ENCODE results near the gene USP31. TPM values are rescaled to one million over a fixed set of nuclear protein-coding genes. Genes with fewer than 3 reads are reported as not detected.

The USP31 gene
- total and polyA plus RNA-seq, 9 donors: 3.7 to 6.2 (median 5.1) TPM

GRCh38 chr16:23055481-23055880 is 93.8 kb downstream of the USP31 start:
- H3K36me3 ChIP-seq (ENCODE audit: control insufficient read depth, insufficient read depth, low read length): no peaks in the 10 kb centered on the region
- DNase-seq: no peak
- WGBS (ENCODE audit: insufficient coverage): 86% methylated on average over 1 of the region's 3 CpGs

GRCh38 chr16:23052908-23053580 is 96.2 kb downstream of the USP31 start:
- H3K36me3 ChIP-seq (ENCODE audit: control insufficient read depth, insufficient read depth, low read length): no peaks in the 10 kb centered on the region
- no peaks in the 10 kb centered on the region for H3K9me3 ChIP-seq (replicated peaks; ENCODE audit: control insufficient read depth, low read depth, low read length)
- DNase-seq: no peak
- H3K27me3 ChIP-seq (ENCODE audit: control insufficient read depth, insufficient read depth, low read length): peaks cover 2% of the 10 kb centered on the region
- H3K4me3 ChIP-seq (ENCODE audit: low read length): no peak overlapping the region
- no CpG with 5 or more reads among the region's 4 CpGs for WGBS (ENCODE audit: insufficient coverage)
- no peak overlapping the region for H3K27ac ChIP-seq (ENCODE audit: low read length)
- no peaks in the 10 kb centered on the region for H3K4me1 ChIP-seq (ENCODE audit: control insufficient read depth, insufficient read depth, low read length)

More at GRCh38 chr16:23055481-23055880, 93.8 kb downstream of the USP31 start:
- Histone ChIP-seq H3K4me3 (ENCODE audit: low read length) (no peak overlapping the region), H3K9me3 (replicated peaks; ENCODE audit: control insufficient read depth, low read depth, low read length) (no peaks in the 10 kb centered on the region), H3K4me1 (ENCODE audit: control insufficient read depth, insufficient read depth, low read length) (no peaks in the 10 kb centered on the region), H3K27ac (ENCODE audit: low read length) (no peak overlapping the region), H3K27me3 (ENCODE audit: control insufficient read depth, insufficient read depth, low read length) (peaks cover 5% of the 10 kb centered on the region)

GRCh38 chr16:23052221-23052620 is 97.0 kb downstream of the USP31 start:
- H3K9me3 ChIP-seq (replicated peaks; ENCODE audit: control insufficient read depth, low read depth, low read length): no peaks in the 10 kb centered on the region
- H3K36me3 ChIP-seq (ENCODE audit: control insufficient read depth, insufficient read depth, low read length): no peaks in the 10 kb centered on the region
- DNase-seq: no peak
- H3K4me3 ChIP-seq (ENCODE audit: low read length): no peak overlapping the region
- H3K4me1 ChIP-seq (ENCODE audit: control insufficient read depth, insufficient read depth, low read length): no peaks in the 10 kb centered on the region
- WGBS (ENCODE audit: insufficient coverage): 81% methylated on average over 12 of the region's 13 CpGs
- H3K27me3 ChIP-seq (ENCODE audit: control insufficient read depth, insufficient read depth, low read length): peaks cover 2% of the 10 kb centered on the region
- H3K27ac ChIP-seq (ENCODE audit: low read length): no peak overlapping the region

- no peak overlapping the region for H3K4me3 ChIP-seq (ENCODE audit: low read length)
- no peaks in the 10 kb centered on the region for H3K4me1 ChIP-seq (ENCODE audit: control insufficient read depth, insufficient read depth, low read length)
- 92% methylated on average over 2 of the region's 8 CpGs for WGBS (ENCODE audit: insufficient coverage)
- H3K9me3 ChIP-seq (replicated peaks; ENCODE audit: control insufficient read depth, low read depth, low read length): no peaks in the 10 kb centered on the region
- H3K27ac ChIP-seq (ENCODE audit: low read length): no peak overlapping the region
- no peak for DNase-seq
- peaks cover 2% of the 10 kb centered on the region for H3K27me3 ChIP-seq (ENCODE audit: control insufficient read depth, insufficient read depth, low read length)
- no peaks in the 10 kb centered on the region for H3K36me3 ChIP-seq (ENCODE audit: control insufficient read depth, insufficient read depth, low read length)
Measured at GRCh38 chr16:23051587-23051986, 97.7 kb downstream of the USP31 start.

GRCh38 chr16:23048164-23048563 is 101.1 kb downstream of the USP31 start:
- 74% methylated on average over 5 of the region's 5 CpGs for WGBS (ENCODE audit: insufficient coverage)
- Histone ChIP-seq H3K36me3 (ENCODE audit: control insufficient read depth, insufficient read depth, low read length) (no peaks in the 10 kb centered on the region), H3K9me3 (replicated peaks; ENCODE audit: control insufficient read depth, low read depth, low read length) (peaks cover 2% of the 10 kb centered on the region), H3K4me1 (ENCODE audit: control insufficient read depth, insufficient read depth, low read length) (no peaks in the 10 kb centered on the region), H3K27me3 (ENCODE audit: control insufficient read depth, insufficient read depth, low read length) (peaks cover under 1% of the 10 kb centered on the region), H3K4me3 (ENCODE audit: low read length) (no peak overlapping the region), H3K27ac (ENCODE audit: low read length) (no peak overlapping the region)
- DNase-seq: no peak

GRCh38 chr16:23045025-23045424 is 104.2 kb downstream of the USP31 start:
- no peak for DNase-seq
- no CpG with 5 or more reads among the region's 1 CpG for WGBS (ENCODE audit: insufficient coverage)
- peaks cover 2% of the 10 kb centered on the region for H3K9me3 ChIP-seq (replicated peaks; ENCODE audit: control insufficient read depth, low read depth, low read length)
- no peak overlapping the region for H3K27ac ChIP-seq (ENCODE audit: low read length)
- H3K27me3 ChIP-seq (ENCODE audit: control insufficient read depth, insufficient read depth, low read length): no peaks in the 10 kb centered on the region
- H3K4me1 ChIP-seq (ENCODE audit: control insufficient read depth, insufficient read depth, low read length): no peaks in the 10 kb centered on the region
- no peak overlapping the region for H3K4me3 ChIP-seq (ENCODE audit: low read length)
- no peaks in the 10 kb centered on the region for H3K36me3 ChIP-seq (ENCODE audit: control insufficient read depth, insufficient read depth, low read length)

GRCh38 chr16:23040246-23040645 is 109.0 kb downstream of the USP31 start:
- Histone ChIP-seq H3K27me3 (ENCODE audit: control insufficient read depth, insufficient read depth, low read length) (no peaks in the 10 kb centered on the region), H3K4me3 (ENCODE audit: low read length) (no peak overlapping the region), H3K4me1 (ENCODE audit: control insufficient read depth, insufficient read depth, low read length) (no peaks in the 10 kb centered on the region), H3K27ac (ENCODE audit: low read length) (no peak overlapping the region), H3K9me3 (replicated peaks; ENCODE audit: control insufficient read depth, low read depth, low read length) (peaks cover 2% of the 10 kb centered on the region), H3K36me3 (ENCODE audit: control insufficient read depth, insufficient read depth, low read length) (no peaks in the 10 kb centered on the region)
- WGBS (ENCODE audit: insufficient coverage): 85% methylated on average over 2 of the region's 4 CpGs
- DNase-seq: no peak

GRCh38 chr16:23039118-23039517 is 110.1 kb downstream of the USP31 start:
- Histone ChIP-seq H3K4me1 (ENCODE audit: control insufficient read depth, insufficient read depth, low read length) (no peaks in the 10 kb centered on the region), H3K36me3 (ENCODE audit: control insufficient read depth, insufficient read depth, low read length) (no peaks in the 10 kb centered on the region), H3K27me3 (ENCODE audit: control insufficient read depth, insufficient read depth, low read length) (no peaks in the 10 kb centered on the region), H3K9me3 (replicated peaks; ENCODE audit: control insufficient read depth, low read depth, low read length) (no peaks in the 10 kb centered on the region), H3K27ac (ENCODE audit: low read length) (no peak overlapping the region), H3K4me3 (ENCODE audit: low read length) (no peak overlapping the region)
- DNase-seq: no peak
- 83% methylated on average over 1 of the region's 4 CpGs for WGBS (ENCODE audit: insufficient coverage)

GRCh38 chr16:23035240-23035639 is 114.0 kb downstream of the USP31 start:
- no peaks in the 10 kb centered on the region for H3K4me1 ChIP-seq (ENCODE audit: control insufficient read depth, insufficient read depth, low read length)
- no peaks in the 10 kb centered on the region for H3K36me3 ChIP-seq (ENCODE audit: control insufficient read depth, insufficient read depth, low read length)
- no peak overlapping the region for H3K27ac ChIP-seq (ENCODE audit: low read length)
- no peak for DNase-seq
- no CpG with 5 or more reads among the region's 1 CpG for WGBS (ENCODE audit: insufficient coverage)
- peaks cover 2% of the 10 kb centered on the region for H3K27me3 ChIP-seq (ENCODE audit: control insufficient read depth, insufficient read depth, low read length)
- no peak overlapping the region for H3K4me3 ChIP-seq (ENCODE audit: low read length)
- H3K9me3 ChIP-seq (replicated peaks; ENCODE audit: control insufficient read depth, low read depth, low read length): peaks cover 4% of the 10 kb centered on the region

- WGBS (ENCODE audit: insufficient coverage): 41% methylated on average over 3 of the region's 6 CpGs
Measured at GRCh38 chr16:23031508-23032098, 117.6 kb downstream of the USP31 start.

More at GRCh38 chr16:23031508-23032098, 117.6 kb downstream of the USP31 start:
- Histone ChIP-seq H3K27me3 (ENCODE audit: control insufficient read depth, insufficient read depth, low read length) (peaks cover 2% of the 10 kb centered on the region), H3K27ac (ENCODE audit: low read length) (no peak overlapping the region), H3K36me3 (ENCODE audit: control insufficient read depth, insufficient read depth, low read length) (no peaks in the 10 kb centered on the region), H3K4me3 (ENCODE audit: low read length) (no peak overlapping the region), H3K9me3 (replicated peaks; ENCODE audit: control insufficient read depth, low read depth, low read length) (peaks cover 4% of the 10 kb centered on the region), H3K4me1 (ENCODE audit: control insufficient read depth, insufficient read depth, low read length) (no peaks in the 10 kb centered on the region)
- DNase-seq: no peak
